ENCODE measurements around the gene MTHFSD.

- TF ChIP-seq CTCF (IDR thresholded peaks at IDR 0.05; ENCODE audit: borderline replicate concordance, extremely low read depth, low read length, poor library complexity, severe bottlenecking) = no peak
- TF ChIP-seq EZH2 (IDR thresholded peaks at IDR 0.05; ENCODE audit: borderline replicate concordance, low read depth, low read length, severe bottlenecking) = no peak
Observed at GRCh38 chr16:86598607-86599565, 43.9 kb upstream of the MTHFSD start.

All from DND-41 (cell line).